Measurements from ENCODE around the gene NCKAP5.

GRCh38 chr2:132877923-132878322 is 690.3 kb downstream of the NCKAP5 start:
- no peak for TF ChIP-seq REST (IDR thresholded peaks at IDR 0.05; ENCODE audit: insufficient read depth in 1 of 2, low read depth in 2 of 2, low read length in 2 of 2)
- TF ChIP-seq TAF1 (IDR thresholded peaks at IDR 0.05; ENCODE audit: borderline replicate concordance, insufficient read depth, low read length) = no peak

All from PFSK-1 (cell line).